GDM1 (cell line): ENCODE measurements around the gene C12orf54.
"Not testable (repeated sequence)": the region's sequence is repeated elsewhere in the genome, so short reads cannot be mapped to it uniquely, and the experiment has no call there.

Experiments
- DNase-seq: peaks from one replicate; lab custom pipeline; 2025; lab: John Stamatoyannopoulos, UW

Gene C12orf54

GRCh38 chr12:48510111-48510510, 27.8 kb downstream of the C12orf54 start:
- no peak for DNase-seq

DNA sequence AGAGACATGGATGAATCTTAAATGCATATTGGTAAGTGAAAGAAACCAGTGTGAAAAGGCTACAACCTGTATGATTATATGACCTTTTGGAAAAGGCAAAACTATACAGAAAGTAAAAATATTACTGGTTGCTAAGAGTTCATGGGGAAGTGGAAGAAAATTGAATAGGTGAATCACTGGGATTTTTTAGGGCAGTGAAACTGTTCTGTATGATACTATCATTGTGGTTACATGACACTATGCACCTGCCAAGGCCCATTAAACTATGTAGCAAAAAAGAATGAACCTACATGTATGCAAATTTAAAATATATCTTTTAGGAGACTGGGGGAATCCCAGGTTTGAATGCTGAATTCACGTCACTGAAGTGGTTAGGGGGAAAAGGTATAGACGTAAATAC, 30.6 kb downstream of the C12orf54 start:
- DNase-seq: no peak

GRCh38 chr12:48514728-48515127, 32.4 kb downstream of the C12orf54 start:
- no peak for DNase-seq

GRCh38 chr12:48520381-48520780, 38.1 kb downstream of the C12orf54 start:
- DNase-seq: not testable (repeated sequence)

- no peak for DNase-seq
These were observed 43.0 kb downstream of the C12orf54 start, which contains the start of gene OR8S1 for GRCh38 chr12:48525332-48525731. OR8S1 (plus strand) TSS chr12:48525632; CDS start chr12:48525632, 0 bp downstream.

DNA sequence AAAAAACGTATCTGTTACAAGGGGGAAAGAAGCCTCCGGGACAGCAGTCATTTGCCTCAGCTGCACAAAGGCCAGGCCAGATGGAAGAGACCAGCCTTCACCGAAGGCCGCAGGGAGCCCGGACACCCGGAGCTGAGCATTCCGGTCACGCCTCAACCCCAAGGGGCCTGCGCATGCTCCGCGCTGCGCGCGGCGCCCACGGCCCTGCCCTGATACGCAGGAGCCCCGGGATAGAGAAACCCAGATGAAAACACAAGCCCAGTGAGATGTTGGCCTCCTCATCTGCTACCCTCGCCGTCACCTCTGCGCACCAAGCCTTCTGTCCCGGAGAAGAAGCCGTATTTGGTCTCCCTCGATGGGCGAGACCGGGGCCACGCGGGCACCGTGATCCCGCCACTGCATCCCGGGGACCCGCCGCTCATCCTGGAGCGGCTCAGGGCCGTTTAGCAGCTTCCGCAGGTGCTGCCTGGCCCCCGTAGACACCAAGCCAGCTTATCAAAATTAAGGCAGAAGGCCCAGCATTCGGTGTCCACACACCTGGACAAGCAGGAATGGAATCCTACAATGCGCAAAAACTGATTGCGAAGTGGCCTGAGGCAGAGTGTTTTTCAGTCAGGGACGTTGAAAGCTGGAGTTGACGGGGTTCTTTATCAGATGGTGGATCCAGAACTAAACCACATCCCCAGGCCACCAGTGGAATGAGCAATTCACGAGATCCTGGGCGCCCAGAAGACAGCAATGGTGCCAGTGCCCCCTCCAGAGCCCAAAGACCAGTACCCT, 45.8 kb downstream of the C12orf54 start:
- DNase-seq: no peak

DNA sequence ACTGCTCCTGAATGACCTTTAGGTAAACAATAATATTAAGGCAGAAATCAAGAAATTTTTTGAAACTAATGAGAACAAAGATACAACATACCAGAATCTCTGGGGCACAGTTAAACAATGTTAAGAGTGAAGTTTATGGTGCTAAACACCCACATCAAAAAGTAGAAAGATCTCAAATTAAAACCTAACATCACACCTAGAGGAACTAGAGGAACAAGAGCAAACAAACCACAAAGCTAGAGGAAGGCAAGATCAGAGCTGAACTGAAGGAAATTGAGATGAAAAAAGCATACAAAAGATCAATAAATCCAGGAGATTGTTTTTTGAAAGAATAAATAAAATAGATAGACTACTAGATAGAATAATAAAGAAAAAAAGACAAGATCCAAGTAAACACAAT, 50.3 kb downstream of the C12orf54 start:
- DNase-seq: no peak

- no peak for DNase-seq
These were observed 54.3 kb downstream of the C12orf54 start for GRCh38 chr12:48536602-48537001.

- DNase-seq: no peak
These were observed 60.1 kb downstream of the C12orf54 start for GRCh38 chr12:48542300-48542928.

GRCh38 chr12:48545833-48546469, 63.7 kb downstream of the C12orf54 start:
- DNase-seq: no peak
